ENCODE data around the gene MAP1LC3B. TPM values are rescaled to one million over a fixed set of nuclear protein-coding genes. Genes with fewer than 3 reads are reported as not detected.

MAP1LC3B gene
- polyA plus RNA-seq, 2 of the 4 experiments (the other 2 are of a cell fraction) = 52.3 to 94.1 TPM

- TF ChIP-seq PBX3 (IDR thresholded peaks at IDR 0.05) = no peak
- no peak for TF ChIP-seq HEYL (CRISPR knock-in tag; IDR thresholded peaks at IDR 0.05)
- no peak for TF ChIP-seq CTCF (IDR thresholded peaks at IDR 0.05)
- no peak for TF ChIP-seq NR3C1 (IDR thresholded peaks at IDR 0.05)
- TF ChIP-seq PHF8 (IDR thresholded peaks at IDR 0.05; ENCODE audit: borderline replicate concordance, low read depth) = peak; percentile 47
- no peak for TF ChIP-seq RAD21 (conservative IDR thresholded peaks at IDR 0.05 in 1 of 2, IDR thresholded peaks at IDR 0.05 in 1 of 2)
- no peak for TF ChIP-seq USF2 (IDR thresholded peaks at IDR 0.05)
- TF ChIP-seq FOXS1 (CRISPR knock-in tag; IDR thresholded peaks at IDR 0.05) = no peak
- TF ChIP-seq ELK1 (IDR thresholded peaks at IDR 0.05; ENCODE audit: low read depth, low read length) = no peak
- TF ChIP-seq REST (IDR thresholded peaks at IDR 0.05) = no peak
- TF ChIP-seq CBX8 (IDR thresholded peaks at IDR 0.05) = no peak
- no peak for TF ChIP-seq HES2 (IDR thresholded peaks at IDR 0.05)
- TF ChIP-seq CEBPB (IDR thresholded peaks at IDR 0.05) = peak; percentile 71 to 82; a peak in 3 of 4 replicates
- 0 out of 5 replicates have a peak, but pooled peaks of 1 of the 2 experiments have one; percentile 16 for TF ChIP-seq EP300 (IDR thresholded peaks at IDR 0.05)
- no peak for TF ChIP-seq EHF (CRISPR knock-in tag; IDR thresholded peaks at IDR 0.05)
- no peak for TF ChIP-seq POLR2AphosphoS2 (conservative IDR thresholded peaks at IDR 0.05; ENCODE audit: low read length)
- TF ChIP-seq BHLHE40 (IDR thresholded peaks at IDR 0.05; ENCODE audit: low read depth, low read length) = no peak
- TF ChIP-seq RARB (CRISPR knock-in tag; IDR thresholded peaks at IDR 0.05) = no peak
- peak; percentile 68; the same call in 1 of the 2 replicates for TF ChIP-seq TP53 (CRISPR knock-in tag; IDR thresholded peaks at IDR 0.05)
- no peak for TF ChIP-seq ZFP36 (IDR thresholded peaks at IDR 0.05; ENCODE audit: borderline replicate concordance, partially characterized antibody)
- no peak; the same call in 1 of the 2 replicates for TF ChIP-seq MAX (IDR thresholded peaks at IDR 0.05)
- TF ChIP-seq JUN (IDR thresholded peaks at IDR 0.05) = no peak
- no peak for TF ChIP-seq FOSL2 (IDR thresholded peaks at IDR 0.05)
- TF ChIP-seq FOSL2 (CRISPR knock-in tag; IDR thresholded peaks at IDR 0.05) = no peak
- TF ChIP-seq SREBF2 (IDR thresholded peaks at IDR 0.05) = no peak
- TF ChIP-seq SMC3 (IDR thresholded peaks at IDR 0.05) = no peak
- no peak for TF ChIP-seq ATOH8 (CRISPR knock-in tag; IDR thresholded peaks at IDR 0.05; ENCODE audit: low read depth)
Observed at GRCh38 chr16:87391324-87391949, 699 bp upstream of the MAP1LC3B start (continued).

Data from A549 (cell line).